ENCODE results near the gene MNT.

Gene MNT

DNA sequence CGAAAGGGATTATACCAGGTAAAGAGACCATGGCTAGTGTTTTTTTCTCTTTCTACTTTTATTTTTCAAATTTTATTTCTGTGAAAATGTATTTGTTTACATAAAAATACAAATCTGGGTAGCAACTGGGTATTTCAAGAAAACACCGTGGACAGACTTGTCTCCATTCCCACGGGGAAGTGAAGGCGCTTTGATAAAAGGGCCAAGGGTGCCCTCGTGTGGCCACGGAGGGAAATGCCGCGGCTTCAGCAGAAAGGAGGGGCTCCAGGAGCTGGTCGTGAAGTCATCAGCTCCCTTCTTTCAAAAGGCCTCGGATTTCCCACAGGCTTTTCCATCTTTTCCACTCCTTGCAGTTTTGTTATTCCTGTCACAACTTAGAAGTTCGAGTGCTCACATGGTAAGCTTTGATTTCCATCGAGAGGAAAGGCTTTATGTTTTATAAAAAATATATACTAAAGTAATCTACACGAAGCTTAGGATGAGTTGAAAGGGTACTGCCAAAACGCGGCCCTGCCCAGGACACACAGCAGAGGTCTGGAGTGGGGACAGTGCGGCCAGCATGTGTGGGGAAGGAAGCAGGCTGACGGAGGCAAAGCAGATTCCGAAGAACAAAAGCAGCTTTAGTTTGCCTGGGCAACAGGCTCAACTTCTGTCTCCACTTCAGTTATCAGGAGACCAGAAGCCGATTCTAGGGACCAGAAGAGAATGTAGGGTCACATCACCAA is 15.3 kb upstream of the MNT start:
- peak; percentile 67 to 78 for DNase-seq (ENCODE audit: low read depth in 2 of 2)

DNA sequence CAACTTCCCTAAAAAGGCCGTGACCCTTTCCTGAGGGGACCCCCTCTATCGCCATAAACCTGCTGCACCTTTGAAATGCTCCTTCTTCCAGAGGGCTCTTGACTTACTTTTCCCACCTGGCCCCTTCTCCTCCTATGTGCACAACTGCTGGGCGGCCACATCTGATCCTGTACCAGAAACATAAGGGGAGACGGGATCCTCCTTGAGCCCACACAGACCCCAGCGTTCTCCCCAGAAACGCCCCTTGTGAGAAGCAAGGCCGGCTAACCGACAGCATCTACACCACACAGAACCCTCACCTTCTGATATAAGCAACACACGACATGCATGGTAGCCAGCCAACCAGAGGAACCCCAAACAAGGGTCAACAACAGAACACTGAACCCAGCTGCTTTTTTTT is 14.2 kb upstream of the MNT start:
- no peak for DNase-seq (ENCODE audit: low read depth in 2 of 2)

GRCh38 chr17:2414446-2415064 is 13.7 kb upstream of the MNT start:
- no peak for DNase-seq (ENCODE audit: low read depth in 2 of 2)

DNA sequence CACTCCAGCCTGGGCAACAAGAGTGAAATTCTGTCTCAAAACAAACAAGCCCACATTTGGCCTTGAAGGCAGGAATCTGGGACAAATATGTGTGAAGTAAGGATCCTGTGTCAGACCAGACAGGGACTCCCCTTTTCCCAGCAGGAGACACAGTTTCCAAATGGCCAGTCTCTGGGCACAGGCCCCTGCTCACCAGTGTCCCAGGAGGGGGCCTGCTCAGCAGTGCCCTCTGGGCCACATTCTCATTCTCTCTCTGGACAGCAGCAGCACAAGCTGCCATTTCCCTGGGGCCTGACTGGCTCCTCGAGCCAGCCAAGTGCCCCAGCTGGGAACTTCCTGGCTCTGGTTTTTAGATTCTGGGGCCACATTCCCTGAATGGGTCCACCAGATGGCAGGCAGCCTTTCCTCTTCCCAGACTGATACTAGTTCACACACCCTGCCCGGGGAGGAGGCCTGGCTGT is 11.7 kb upstream of the MNT start:
- no peak for DNase-seq (ENCODE audit: low read depth in 2 of 2)

- DNase-seq (ENCODE audit: low read depth in 2 of 2) = no peak
Measured at GRCh38 chr17:2410951-2411350, 10.1 kb upstream of the MNT start.

DNA sequence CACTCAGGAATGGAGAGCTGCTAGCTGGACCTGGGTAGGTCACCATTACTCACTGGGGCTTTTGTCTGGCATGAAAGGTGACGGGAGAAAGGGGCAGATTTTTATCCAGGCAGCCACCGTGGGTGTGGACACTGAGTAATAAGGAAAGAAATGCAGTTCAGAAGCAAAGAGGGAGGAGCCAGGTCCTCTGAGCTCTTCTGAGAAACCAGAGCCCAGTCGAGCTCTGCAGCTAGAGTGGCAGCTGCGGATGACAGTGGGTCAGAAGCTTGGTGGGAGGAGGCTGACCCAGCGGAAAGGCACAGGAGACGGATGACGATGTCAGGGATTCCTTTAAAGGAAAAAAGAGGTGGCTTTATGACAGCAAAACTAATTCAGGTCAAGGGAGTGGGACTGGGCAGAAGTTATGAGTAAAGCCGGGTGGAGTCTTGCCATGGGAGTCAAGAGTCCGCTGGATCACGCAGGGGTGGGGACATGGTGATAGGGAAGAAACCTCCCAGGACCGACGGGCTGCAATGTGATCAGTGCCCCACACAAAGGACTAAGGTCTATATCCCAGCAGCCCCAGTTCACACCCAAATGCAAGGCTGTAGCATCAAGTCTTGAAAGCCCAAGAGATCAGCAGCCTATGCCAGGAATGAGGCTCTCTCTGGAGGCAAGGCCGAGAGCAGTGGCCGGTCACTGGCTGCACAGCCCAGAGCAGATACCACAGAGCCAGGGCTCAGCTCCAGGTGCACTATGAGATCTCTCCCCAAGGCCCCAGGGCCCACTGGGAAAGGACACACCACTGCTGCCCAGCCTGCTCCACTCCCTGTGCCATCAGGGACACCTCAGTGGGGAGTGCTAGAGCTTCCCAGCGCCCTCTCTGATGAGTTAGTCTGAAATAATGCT is 6.3 kb upstream of the MNT start:
- DNase-seq (ENCODE audit: low read depth in 2 of 2) = no peak

- no peak for DNase-seq (ENCODE audit: low read depth in 2 of 2)
Measured at GRCh38 chr17:2406271-2406902, 5.5 kb upstream of the MNT start.

GRCh38 chr17:2405247-2405926 is 4.5 kb upstream of the MNT start:
- no peak for DNase-seq (ENCODE audit: low read depth in 2 of 2)

DNA sequence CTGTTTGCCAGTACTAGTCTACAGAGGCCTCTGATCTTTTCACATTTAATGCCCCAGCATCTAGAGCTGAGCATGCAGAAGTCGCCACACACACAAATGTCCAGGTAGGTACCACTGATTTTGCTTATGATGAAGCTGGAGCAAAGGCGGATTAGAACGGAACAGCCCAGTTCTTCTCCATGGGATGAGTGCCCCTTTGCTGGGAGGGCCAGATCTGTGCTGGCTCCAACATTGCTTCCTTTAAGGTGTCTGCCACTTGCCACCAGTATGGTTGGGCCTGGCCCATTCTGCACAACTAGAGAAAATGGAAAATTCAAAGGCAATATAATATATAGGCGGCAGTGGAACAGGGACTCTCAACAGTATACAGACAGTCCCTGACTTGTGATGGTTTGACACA is 2.2 kb upstream of the MNT start:
- no peak for DNase-seq (ENCODE audit: low read depth in 2 of 2)

DNA sequence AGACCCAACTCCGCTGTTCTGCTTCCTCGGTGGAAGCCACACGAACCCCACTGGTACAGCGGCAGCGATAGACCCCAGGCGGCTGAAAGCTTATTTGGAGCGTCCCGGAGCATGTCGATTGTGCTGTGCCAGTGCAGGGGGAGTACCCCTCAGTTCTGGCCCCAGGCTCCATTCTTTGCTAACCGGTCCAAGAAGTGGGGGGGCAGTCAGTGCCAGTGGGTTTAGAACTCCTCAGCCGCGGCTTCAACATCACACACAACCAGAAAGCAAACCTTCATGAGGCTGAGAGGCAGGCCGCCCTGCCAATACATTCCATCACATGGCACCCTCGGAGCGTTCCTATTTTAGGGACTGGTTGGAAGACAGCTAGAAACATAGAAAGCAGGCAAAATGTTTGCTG is 1.7 kb upstream of the MNT start:
- DNase-seq (ENCODE audit: low read depth in 2 of 2) = no peak

- DNase-seq (ENCODE audit: low read depth in 2 of 2) = peak; percentile 95 to 96
Measured at GRCh38 chr17:2401426-2402221, 764 bp upstream of the MNT start.

GRCh38 chr17:2400474-2400866 is 390 bp downstream of the MNT start:
- DNase-seq (ENCODE audit: low read depth in 2 of 2) = no peak

GRCh38 chr17:2399572-2400473 is 1.0 kb downstream of the MNT start:
- DNase-seq (ENCODE audit: low read depth in 2 of 2) = peak; percentile 79 to 90

- peak in 1 of 2 donors; percentile 30 for DNase-seq (ENCODE audit: low read depth in 2 of 2)
Measured at GRCh38 chr17:2398655-2399571, 1.9 kb downstream of the MNT start.

DNA sequence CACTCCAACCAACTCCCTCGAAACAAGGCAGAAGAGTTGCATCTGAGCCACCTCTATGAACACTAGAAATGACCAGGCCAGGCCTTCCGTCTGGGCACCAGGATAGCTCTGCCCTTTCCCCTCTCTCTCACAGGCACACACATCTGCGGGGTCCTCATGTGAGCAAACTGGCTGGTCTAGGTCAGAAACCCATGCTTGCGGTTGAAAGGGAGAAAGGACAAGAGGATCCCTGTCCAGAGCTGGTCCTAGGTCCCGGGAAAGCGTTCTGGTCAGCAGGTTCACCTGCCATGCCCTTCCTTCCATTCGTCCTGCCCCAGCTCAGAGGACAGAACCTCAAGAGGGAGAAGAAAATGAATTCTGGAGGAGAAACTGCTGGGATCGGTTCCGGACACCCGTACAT is 2.7 kb downstream of the MNT start:
- no peak for DNase-seq (ENCODE audit: low read depth in 2 of 2)

DNA sequence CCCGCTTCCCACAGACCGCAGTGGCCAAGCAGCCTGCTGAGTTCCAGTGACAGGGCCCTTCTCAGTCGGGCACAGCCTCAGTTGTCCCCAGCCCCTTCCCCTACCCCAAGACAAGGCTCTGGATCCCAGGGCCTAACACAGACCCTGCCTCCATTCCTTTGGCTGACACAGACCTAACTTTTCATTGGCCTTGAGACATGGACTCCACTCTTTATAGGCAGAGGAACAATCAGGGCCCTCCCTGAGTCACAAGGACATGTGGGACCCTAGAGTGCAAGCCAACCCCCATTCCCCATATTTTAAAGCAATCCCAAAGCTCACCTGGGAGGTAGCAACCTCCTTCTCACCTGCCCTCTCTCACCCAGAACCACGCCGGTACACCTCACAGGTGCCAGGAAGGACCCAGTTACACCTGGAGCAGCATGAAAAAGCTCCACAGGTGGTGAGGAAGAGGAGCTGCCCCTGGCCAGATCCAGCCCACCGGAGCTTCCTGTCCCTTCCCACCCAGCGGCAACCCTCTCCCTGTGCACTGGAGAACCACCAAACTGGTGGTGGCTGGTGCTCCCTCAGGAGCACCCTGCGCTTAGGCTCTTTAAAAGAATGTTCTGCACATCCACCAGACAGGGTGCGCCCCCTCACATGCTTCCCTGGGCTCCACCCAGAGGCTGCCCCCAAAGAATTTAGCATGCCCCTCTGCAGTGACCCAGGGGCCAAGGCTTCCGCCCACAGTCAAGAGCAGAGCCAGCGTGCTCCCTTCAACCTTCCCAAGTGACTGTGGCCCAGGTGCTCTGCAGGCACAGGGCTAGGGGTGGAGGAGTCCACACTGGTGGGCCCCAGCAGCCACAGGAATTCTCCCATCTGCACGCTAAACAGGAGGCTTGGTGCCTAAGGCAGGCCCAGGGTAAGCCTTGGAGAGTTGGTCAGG is 3.4 kb downstream of the MNT start:
- no peak for DNase-seq (ENCODE audit: low read depth in 2 of 2)

GRCh38 chr17:2396568-2397246 is 4.2 kb downstream of the MNT start:
- no peak for DNase-seq (ENCODE audit: low read depth in 2 of 2)

Measured in stimulated activated CD4-positive, alpha-beta T cell treated with anti-CD3 and anti-CD28 coated beads, Interleukin-1b, Interleukin-23, amount 100 ng/mL, for 1 hour (primary cell).